ENCODE measurements around the gene PALLD. TPM values are rescaled to one million over a fixed set of nuclear protein-coding genes. Genes with fewer than 3 reads are reported as not detected.

PALLD gene
- total RNA-seq, 1 experiment from 2014 or later = 26.7 TPM

DNA sequence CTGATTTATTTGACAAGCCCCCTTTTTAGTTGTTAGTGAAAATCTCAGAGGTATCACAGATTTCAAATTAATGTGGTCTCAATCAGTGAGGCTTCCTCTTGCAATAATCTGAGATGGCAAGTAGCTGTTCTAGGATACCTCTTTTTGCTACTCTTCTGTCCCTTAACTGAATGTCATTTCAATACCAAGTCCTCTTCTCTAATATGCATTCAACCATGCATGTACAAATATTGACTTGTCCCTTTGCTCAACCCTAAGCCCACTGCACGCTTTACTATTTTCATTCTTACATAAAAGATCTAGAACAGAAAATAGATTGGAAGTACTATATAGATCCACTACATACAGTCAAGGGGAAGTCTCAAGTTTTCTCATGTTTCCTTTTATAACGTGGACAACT is 349.0 kb downstream of the PALLD start:
- TF ChIP-seq EZH2phosphoT487 (IDR thresholded peaks at IDR 0.05; ENCODE audit: borderline replicate concordance, low read length) (no peak), EZH2 (IDR thresholded peaks at IDR 0.05; ENCODE audit: low read length, unreplicated experiment) (no peak), CTCF (conservative IDR thresholded peaks at IDR 0.05; ENCODE audit: low read depth, low read length) (no peak)
- ChIA-PET POLR2A (ENCODE audit: unreplicated experiment) (no interaction called here), CTCF (no interaction called here)
- Histone ChIP-seq H3K9me2 (replicated peaks; ENCODE audit: low read length) (no peaks in the 10 kb centered on the region), H3K4me1 (ENCODE audit: insufficient read depth, low read length) (no peaks in the 10 kb centered on the region; the same call in 1 of the 2 replicates), H2AFZ (ENCODE audit: low read length) (no peak overlapping the region), H3F3A (ENCODE audit: low read length, unreplicated experiment) (no peaks in the 10 kb centered on the region), H4K20me1 (ENCODE audit: low read length) (no peaks in the 10 kb centered on the region), H3K4me3 (ENCODE audit: low read length) (no peak overlapping the region), H3K27me3 (ENCODE audit: low read length) (no peaks in the 10 kb centered on the region), H3K4me2 (ENCODE audit: low read length) (no peak overlapping the region), H3K27ac (ENCODE audit: low read length) (no peak overlapping the region), H3K79me2 (ENCODE audit: low read length) (peaks cover 46% of the 10 kb centered on the region), H3K36me3 (ENCODE audit: low read depth, low read length) (peaks cover 3% of the 10 kb centered on the region; the same call in 1 of the 2 replicates), H3K9me3 (ENCODE audit: low read length) (no peaks in the 10 kb centered on the region), H3K9ac (ENCODE audit: low read length) (no peak overlapping the region)
- no peak for DNase-seq
- intact Hi-C loops (cut with micrococcal nuclease) = no loop called here
- no peak for ATAC-seq
- no TSS peak for BruUV-seq (replicated peaks)

GRCh38 chr4:168846414-168846813 is 349.6 kb downstream of the PALLD start:
- ChIA-PET CTCF (no interaction called here), POLR2A (ENCODE audit: unreplicated experiment) (no interaction called here)
- H3K27me3 ChIP-seq (ENCODE audit: low read length) = no peaks in the 10 kb centered on the region
- ATAC-seq (no peak), DNase-seq (no peak)
- H3K4me2 ChIP-seq (ENCODE audit: low read length) = no peak overlapping the region
- BruUV-seq (replicated peaks) = no TSS peak
- H3K4me3 ChIP-seq (ENCODE audit: low read length) = no peak overlapping the region
- H3K27ac ChIP-seq (ENCODE audit: low read length) = no peak overlapping the region
- intact Hi-C loops (cut with micrococcal nuclease) = no loop called here
- no peaks in the 10 kb centered on the region for H4K20me1 ChIP-seq (ENCODE audit: low read length)
- H3K9me2 ChIP-seq (replicated peaks; ENCODE audit: low read length) = no peaks in the 10 kb centered on the region
- no peaks in the 10 kb centered on the region for H3K9me3 ChIP-seq (ENCODE audit: low read length)
- no peaks in the 10 kb centered on the region; the same call in 1 of the 2 replicates for H3K4me1 ChIP-seq (ENCODE audit: insufficient read depth, low read length)
- H3K9ac ChIP-seq (ENCODE audit: low read length) = no peak overlapping the region
- no peak overlapping the region for H2AFZ ChIP-seq (ENCODE audit: low read length)
- H3K79me2 ChIP-seq (ENCODE audit: low read length) = peaks cover 42% of the 10 kb centered on the region
- H3K36me3 ChIP-seq (ENCODE audit: low read depth, low read length) = peaks cover 3% of the 10 kb centered on the region; the same call in 1 of the 2 replicates
- H3F3A ChIP-seq (ENCODE audit: low read length, unreplicated experiment) = no peaks in the 10 kb centered on the region
- TF ChIP-seq EZH2 (IDR thresholded peaks at IDR 0.05; ENCODE audit: low read length, unreplicated experiment) = no peak
- TF ChIP-seq CTCF (conservative IDR thresholded peaks at IDR 0.05; ENCODE audit: low read depth, low read length) = no peak
- TF ChIP-seq EZH2phosphoT487 (IDR thresholded peaks at IDR 0.05; ENCODE audit: borderline replicate concordance, low read length) = no peak

DNA sequence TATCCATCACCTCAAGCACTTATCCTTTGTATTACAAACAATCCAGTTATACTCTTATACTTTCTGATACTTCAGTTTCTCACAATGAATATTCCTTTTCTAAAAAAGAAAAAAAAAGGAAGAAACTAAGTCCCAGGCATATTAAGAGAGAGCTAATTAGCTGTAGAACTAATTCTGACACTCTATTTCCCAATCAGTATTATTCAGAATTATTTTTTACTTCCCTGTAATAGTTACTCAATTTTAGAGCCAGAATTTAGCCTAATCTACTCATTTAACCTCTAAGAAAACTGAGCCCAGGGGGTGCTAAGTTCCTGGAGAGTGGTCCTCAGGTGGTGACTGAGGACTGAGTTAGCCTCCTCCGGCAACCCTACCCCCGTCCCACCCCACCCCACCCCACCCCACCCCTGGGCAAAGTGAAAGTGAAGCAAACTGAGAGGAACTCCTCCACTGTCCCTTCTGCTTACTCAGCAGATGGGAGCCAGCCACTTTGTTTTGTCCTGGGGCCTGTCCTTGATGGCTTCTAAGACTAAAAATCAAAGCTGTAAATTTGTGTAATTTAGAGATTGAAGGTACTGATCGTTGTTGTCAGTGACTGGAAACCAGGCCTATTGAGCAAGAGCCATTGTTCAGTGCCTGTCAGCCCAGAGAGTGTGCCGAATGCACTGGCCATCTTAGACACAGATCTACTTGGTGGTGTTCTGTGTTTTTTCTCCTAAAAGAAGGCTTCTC is 351.1 kb downstream of the PALLD start:
- no peaks in the 10 kb centered on the region for H3K27me3 ChIP-seq (ENCODE audit: low read length)
- no peaks in the 10 kb centered on the region for H4K20me1 ChIP-seq (ENCODE audit: low read length)
- H3K4me2 ChIP-seq (ENCODE audit: low read length) = no peak overlapping the region
- H3K27ac ChIP-seq (ENCODE audit: low read length) = no peak overlapping the region
- peaks cover 31% of the 10 kb centered on the region for H3K79me2 ChIP-seq (ENCODE audit: low read length)
- no peak for TF ChIP-seq CTCF (conservative IDR thresholded peaks at IDR 0.05; ENCODE audit: low read depth, low read length)
- no peak for TF ChIP-seq EZH2 (IDR thresholded peaks at IDR 0.05; ENCODE audit: low read length, unreplicated experiment)
- no peak for TF ChIP-seq EZH2phosphoT487 (IDR thresholded peaks at IDR 0.05; ENCODE audit: borderline replicate concordance, low read length)
- ChIA-PET POLR2A (ENCODE audit: unreplicated experiment) (no interaction called here), CTCF (no interaction called here)
- intact Hi-C loops (cut with micrococcal nuclease) = no loop called here
- DNase-seq (no peak), ATAC-seq (no peak)
- H3K9me2 ChIP-seq (replicated peaks; ENCODE audit: low read length) = no peaks in the 10 kb centered on the region
- no peaks in the 10 kb centered on the region for H3K9me3 ChIP-seq (ENCODE audit: low read length)
- no peak overlapping the region for H3K9ac ChIP-seq (ENCODE audit: low read length)
- H3K36me3 ChIP-seq (ENCODE audit: low read depth, low read length) = peaks cover 3% of the 10 kb centered on the region; the same call in 1 of the 2 replicates
- no peaks in the 10 kb centered on the region for H3F3A ChIP-seq (ENCODE audit: low read length, unreplicated experiment)
- no peak overlapping the region for H3K4me3 ChIP-seq (ENCODE audit: low read length)
- no peaks in the 10 kb centered on the region for H3K4me1 ChIP-seq (ENCODE audit: insufficient read depth, low read length)
- no TSS peak for BruUV-seq (replicated peaks)
- no peak overlapping the region for H2AFZ ChIP-seq (ENCODE audit: low read length)
